Suprapubic skin (tissue), 4 donors: ENCODE data around the gene RNF19B. TPM values are rescaled to one million over a fixed set of nuclear protein-coding genes. Genes with fewer than 3 reads are reported as not detected.

Experiments
- DNase-seq, 2 donors: peaks; one replicate each; pipeline ENCODE4 v3.0.0-alpha.2; 2019; ENCODE audit warnings: low spot score in 2 of 2
- H3K27ac ChIP-seq: fragments of 200-600 bp; sonication (generic); one replicate; pipeline ENCODE4 v1.5.1; 2019
- H3K27me3 ChIP-seq: fragments of 200-600 bp; sonication (generic); one replicate; pipeline ENCODE4 v1.5.1; 2019
- H3K36me3 ChIP-seq: fragments of 200-600 bp; sonication (generic); one replicate; pipeline ENCODE4 v1.5.1; 2019
- H3K4me1 ChIP-seq: fragments of 200-600 bp; sonication (generic); one replicate; pipeline ENCODE4 v1.5.1; 2019
- H3K4me3 ChIP-seq: fragments of 200-600 bp; sonication (generic); one replicate; pipeline ENCODE4 v1.5.1; 2019; ENCODE audit warnings: mild to moderate bottlenecking
- H3K9me3 ChIP-seq: fragments of 200-600 bp; sonication (generic); one replicate; pipeline ENCODE4 v1.5.1; 2019
- EP300 ChIP-seq: sonication (generic); formaldehyde crosslinking; IDR thresholded peaks from one replicate; pipeline ENCODE4 v1.6.1; 2017; ENCODE audit warnings: antibody characterized with exemption
- POLR2A ChIP-seq, 2 donors: fragments of 450-650 bp; IDR thresholded peaks; one replicate each; pipeline ENCODE4 v1.6.1; 2017; ENCODE audit warnings: antibody characterized with exemption in 2 of 2, mild to moderate bottlenecking in 2 of 2, moderate library complexity in 2 of 2
- POLR2AphosphoS5 ChIP-seq, 3 donors: sonication (generic); formaldehyde crosslinking; IDR thresholded peaks; one replicate each; pipeline ENCODE4 v1.6.1; 2017; ENCODE audit warnings: antibody characterized with exemption in 3 of 3
- WGBS: methylation state at CpG from one replicate; pipeline ENCODE4 v1.1.5; 2018; 5-methylcytosine and 5-hydroxymethylcytosine counted together
- total RNA-seq, 4 donors: library from RNA; depleted of rRNA; stranded (reverse); fragments of >200 nt; gene quantifications; one replicate each; pipeline ENCODE4 v1.1.0, GENCODE V29; 2016
- TF ChIP-seq, protein P1 (sequence below), 2 donors: fragments of 200-600 bp in 1 of 2; fragments of 450-650 bp in 1 of 2; sonication (generic) in 1 of 2; IDR thresholded peaks; one replicate each; pipeline ENCODE4 v1.5.1; 2016 to 2019; ENCODE audit warnings: antibody characterized with exemption in 2 of 2, mild to moderate bottlenecking in 1 of 2, moderate library complexity in 1 of 2

RNF19B gene
- total RNA-seq, 4 donors from 2014 or later = 33.1 to 55.5 (median 43.0) TPM

- H3K4me3 ChIP-seq = peak overlapping the region; percentile 55
- H3K27me3 ChIP-seq = peaks cover 15% of the 10 kb centered on the region
- no peaks in the 10 kb centered on the region for H3K9me3 ChIP-seq
- DNase-seq = no peak
- peaks cover 16% of the 10 kb centered on the region for H3K4me1 ChIP-seq
- H3K27ac ChIP-seq = no peak overlapping the region
- TF ChIP-seq, protein P1, sequence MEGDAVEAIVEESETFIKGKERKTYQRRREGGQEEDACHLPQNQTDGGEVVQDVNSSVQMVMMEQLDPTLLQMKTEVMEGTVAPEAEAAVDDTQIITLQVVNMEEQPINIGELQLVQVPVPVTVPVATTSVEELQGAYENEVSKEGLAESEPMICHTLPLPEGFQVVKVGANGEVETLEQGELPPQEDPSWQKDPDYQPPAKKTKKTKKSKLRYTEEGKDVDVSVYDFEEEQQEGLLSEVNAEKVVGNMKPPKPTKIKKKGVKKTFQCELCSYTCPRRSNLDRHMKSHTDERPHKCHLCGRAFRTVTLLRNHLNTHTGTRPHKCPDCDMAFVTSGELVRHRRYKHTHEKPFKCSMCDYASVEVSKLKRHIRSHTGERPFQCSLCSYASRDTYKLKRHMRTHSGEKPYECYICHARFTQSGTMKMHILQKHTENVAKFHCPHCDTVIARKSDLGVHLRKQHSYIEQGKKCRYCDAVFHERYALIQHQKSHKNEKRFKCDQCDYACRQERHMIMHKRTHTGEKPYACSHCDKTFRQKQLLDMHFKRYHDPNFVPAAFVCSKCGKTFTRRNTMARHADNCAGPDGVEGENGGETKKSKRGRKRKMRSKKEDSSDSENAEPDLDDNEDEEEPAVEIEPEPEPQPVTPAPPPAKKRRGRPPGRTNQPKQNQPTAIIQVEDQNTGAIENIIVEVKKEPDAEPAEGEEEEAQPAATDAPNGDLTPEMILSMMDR (IDR thresholded peaks at IDR 0.05) = no peak
- 67% methylated on average over 4 of the region's 8 CpGs for WGBS
- H3K36me3 ChIP-seq = no peaks in the 10 kb centered on the region
These were observed 70.5 kb downstream of the RNF19B start for GRCh38 chr1:32894019-32894600.

DNA sequence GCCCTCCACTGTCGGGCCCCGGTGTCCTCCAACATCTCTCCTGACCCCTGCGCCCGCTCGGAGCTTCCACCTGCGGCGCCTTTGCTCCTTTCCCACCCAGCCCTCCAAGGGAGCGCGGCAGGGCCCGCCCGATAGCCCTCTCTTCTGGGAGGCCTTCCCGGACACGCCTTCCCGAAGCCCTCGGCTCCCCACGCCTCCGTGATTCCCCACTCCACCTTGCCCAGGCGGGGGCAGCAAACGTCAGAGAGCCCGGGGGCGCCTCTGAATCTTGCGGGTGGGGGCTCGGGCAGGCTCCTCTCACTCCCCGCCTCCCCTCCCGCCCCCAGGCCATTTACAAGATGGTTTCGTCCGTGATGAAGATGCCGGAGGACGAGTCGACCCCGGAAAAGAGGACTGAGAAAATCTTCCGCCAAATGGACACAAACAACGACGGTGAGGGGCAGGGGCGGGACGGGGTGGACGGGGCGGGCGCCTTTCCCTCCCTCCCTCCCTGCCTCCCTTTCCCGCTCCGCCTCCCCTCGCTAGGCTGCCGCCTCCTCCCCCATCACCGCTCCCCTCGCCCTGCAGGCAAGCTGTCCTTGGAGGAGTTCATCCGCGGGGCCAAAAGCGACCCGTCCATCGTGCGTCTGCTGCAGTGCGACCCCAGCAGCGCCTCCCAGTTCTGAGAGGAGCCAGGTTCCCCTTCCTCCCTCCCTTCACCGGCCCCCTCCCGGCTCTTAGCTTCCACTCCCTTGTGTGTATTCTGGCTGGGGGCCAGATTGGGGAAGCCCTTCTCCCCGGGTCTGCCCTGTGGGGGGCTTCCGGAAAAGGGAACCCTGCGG is 71.2 kb downstream of the RNF19B start:
- Histone ChIP-seq H3K27ac (no peak overlapping the region), H3K27me3 (peaks cover 15% of the 10 kb centered on the region)
- no peak for DNase-seq

DNA sequence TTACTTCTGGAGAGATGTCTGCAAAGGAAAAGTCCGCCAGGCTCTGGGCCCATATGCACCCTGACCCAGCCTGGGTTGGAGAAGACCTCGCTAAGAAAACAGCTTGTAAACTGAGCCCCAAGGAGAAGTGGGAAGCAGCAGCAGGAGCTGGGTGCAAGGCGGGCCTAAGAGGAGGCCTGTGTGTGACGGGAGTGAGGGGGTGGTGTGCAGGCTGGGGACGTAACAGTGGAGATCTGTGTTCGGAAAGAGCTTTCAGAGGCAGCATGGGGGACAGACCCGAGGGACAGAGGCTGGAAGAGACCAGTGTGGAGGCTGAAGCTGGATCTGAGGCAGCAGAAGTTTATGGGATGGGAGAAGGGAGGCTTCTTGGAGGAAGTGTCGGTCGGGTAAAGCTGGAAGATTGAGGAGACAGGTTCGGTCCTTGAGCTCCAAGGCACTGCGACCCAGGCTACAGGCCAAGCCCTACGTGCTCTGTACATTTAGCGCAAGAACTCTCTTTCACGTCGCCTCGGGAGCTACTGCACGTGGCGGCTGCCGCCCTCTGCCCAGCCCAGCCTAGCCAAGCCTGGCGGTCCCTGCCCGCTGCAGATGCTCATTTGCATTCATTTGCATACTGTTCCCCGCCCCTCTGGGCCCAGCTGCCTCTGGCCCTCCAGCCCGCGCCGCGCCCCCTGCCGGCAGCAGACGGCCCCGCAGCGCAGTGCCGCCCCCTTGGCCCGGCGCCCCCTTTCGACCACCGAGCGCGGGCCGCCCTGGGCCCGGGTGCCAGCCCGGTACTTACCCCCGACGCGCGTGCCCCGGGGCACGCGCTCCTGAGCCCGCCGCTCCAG is 72.0 kb downstream of the RNF19B start:
- WGBS = 25% methylated on average over 33 of the region's 49 CpGs
- no peak overlapping the region for H3K27ac ChIP-seq

More for the DNA sequence above, 71.2 kb downstream of the RNF19B start:
- TF ChIP-seq POLR2A (IDR thresholded peaks at IDR 0.05) = no peak
- TF ChIP-seq EP300 = no peak
- TF ChIP-seq, protein P1 (IDR thresholded peaks at IDR 0.05) = no peak
- TF ChIP-seq POLR2AphosphoS5 (IDR thresholded peaks at IDR 0.05) = no peak
- Histone ChIP-seq H3K4me1 (peaks cover 16% of the 10 kb centered on the region), H3K9me3 (no peaks in the 10 kb centered on the region), H3K4me3 (peak overlapping the region; percentile 55), H3K36me3 (no peaks in the 10 kb centered on the region)
- WGBS = 3% methylated on average over 41 of the region's 58 CpGs

DNA sequence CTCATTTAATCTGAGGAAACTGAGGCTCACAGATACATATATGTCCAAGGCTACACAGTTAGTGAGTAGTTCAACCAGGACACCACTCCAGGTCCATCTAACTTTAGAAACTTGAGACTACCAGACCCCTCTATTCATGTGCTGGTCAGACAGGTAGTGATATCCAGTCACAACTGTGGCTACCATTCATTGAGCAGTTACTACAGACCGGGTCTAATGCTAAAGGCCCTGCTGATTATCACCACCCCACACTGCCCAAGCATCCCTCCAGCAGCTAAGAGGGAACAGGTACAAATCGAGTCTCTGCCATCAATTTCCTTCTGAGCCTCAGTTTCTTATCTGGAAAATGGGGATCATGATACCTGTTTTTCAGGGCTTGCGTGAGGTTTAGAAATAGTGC is 73.0 kb downstream of the RNF19B start:
- Histone ChIP-seq H3K27me3 (peaks cover 32% of the 10 kb centered on the region), H3K27ac (no peak overlapping the region), H3K9me3 (no peaks in the 10 kb centered on the region), H3K4me3 (no peak overlapping the region), H3K36me3 (no peaks in the 10 kb centered on the region), H3K4me1 (peaks cover 19% of the 10 kb centered on the region)
- 100% methylated on average over 3 of the region's 3 CpGs for WGBS
- TF ChIP-seq, protein P1 (IDR thresholded peaks at IDR 0.05) = no peak
- TF ChIP-seq POLR2AphosphoS5 (IDR thresholded peaks at IDR 0.05) (no peak), POLR2A (IDR thresholded peaks at IDR 0.05) (no peak), EP300 (no peak)
- no peak for DNase-seq

More for the DNA sequence above, 72.0 kb downstream of the RNF19B start:
- no peak for DNase-seq
- Histone ChIP-seq H3K4me3 (peak overlapping the region; percentile 55), H3K36me3 (no peaks in the 10 kb centered on the region), H3K9me3 (no peaks in the 10 kb centered on the region), H3K4me1 (peaks cover 16% of the 10 kb centered on the region), H3K27me3 (peaks cover 23% of the 10 kb centered on the region)
- TF ChIP-seq, protein P1 (IDR thresholded peaks at IDR 0.05) = peak; percentile 23 to 77
- TF ChIP-seq POLR2AphosphoS5 (IDR thresholded peaks at IDR 0.05) = no peak

- DNase-seq = no peak
- peaks cover 23% of the 10 kb centered on the region for H3K4me1 ChIP-seq
- H3K36me3 ChIP-seq = no peaks in the 10 kb centered on the region
- no peak overlapping the region for H3K4me3 ChIP-seq
- no peak overlapping the region for H3K27ac ChIP-seq
- H3K9me3 ChIP-seq = no peaks in the 10 kb centered on the region
- WGBS = 100% methylated on average over 1 of the region's 1 CpG
- peaks cover 37% of the 10 kb centered on the region for H3K27me3 ChIP-seq
- no peak for TF ChIP-seq POLR2AphosphoS5 (IDR thresholded peaks at IDR 0.05)
- TF ChIP-seq EP300 = no peak
- TF ChIP-seq, protein P1 (IDR thresholded peaks at IDR 0.05) = no peak
- TF ChIP-seq POLR2A (IDR thresholded peaks at IDR 0.05) = no peak
These were observed 73.4 kb downstream of the RNF19B start for GRCh38 chr1:32891241-32891570.
